ENCODE results near the gene UTP14A. TPM values are rescaled to one million over a fixed set of nuclear protein-coding genes. Genes with fewer than 3 reads are reported as not detected.
"Not testable (repeated sequence)": the region's sequence is repeated elsewhere in the genome, so short reads cannot be mapped to it uniquely, and the experiment has no call there.

Gene UTP14A, protein sequence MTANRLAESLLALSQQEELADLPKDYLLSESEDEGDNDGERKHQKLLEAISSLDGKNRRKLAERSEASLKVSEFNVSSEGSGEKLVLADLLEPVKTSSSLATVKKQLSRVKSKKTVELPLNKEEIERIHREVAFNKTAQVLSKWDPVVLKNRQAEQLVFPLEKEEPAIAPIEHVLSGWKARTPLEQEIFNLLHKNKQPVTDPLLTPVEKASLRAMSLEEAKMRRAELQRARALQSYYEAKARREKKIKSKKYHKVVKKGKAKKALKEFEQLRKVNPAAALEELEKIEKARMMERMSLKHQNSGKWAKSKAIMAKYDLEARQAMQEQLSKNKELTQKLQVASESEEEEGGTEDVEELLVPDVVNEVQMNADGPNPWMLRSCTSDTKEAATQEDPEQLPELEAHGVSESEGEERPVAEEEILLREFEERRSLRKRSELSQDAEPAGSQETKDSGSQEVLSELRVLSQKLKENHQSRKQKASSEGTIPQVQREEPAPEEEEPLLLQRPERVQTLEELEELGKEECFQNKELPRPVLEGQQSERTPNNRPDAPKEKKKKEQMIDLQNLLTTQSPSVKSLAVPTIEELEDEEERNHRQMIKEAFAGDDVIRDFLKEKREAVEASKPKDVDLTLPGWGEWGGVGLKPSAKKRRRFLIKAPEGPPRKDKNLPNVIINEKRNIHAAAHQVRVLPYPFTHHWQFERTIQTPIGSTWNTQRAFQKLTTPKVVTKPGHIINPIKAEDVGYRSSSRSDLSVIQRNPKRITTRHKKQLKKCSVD
- total RNA-seq = 12.4 and 13.5 TPM in 2 replicates

DNA sequence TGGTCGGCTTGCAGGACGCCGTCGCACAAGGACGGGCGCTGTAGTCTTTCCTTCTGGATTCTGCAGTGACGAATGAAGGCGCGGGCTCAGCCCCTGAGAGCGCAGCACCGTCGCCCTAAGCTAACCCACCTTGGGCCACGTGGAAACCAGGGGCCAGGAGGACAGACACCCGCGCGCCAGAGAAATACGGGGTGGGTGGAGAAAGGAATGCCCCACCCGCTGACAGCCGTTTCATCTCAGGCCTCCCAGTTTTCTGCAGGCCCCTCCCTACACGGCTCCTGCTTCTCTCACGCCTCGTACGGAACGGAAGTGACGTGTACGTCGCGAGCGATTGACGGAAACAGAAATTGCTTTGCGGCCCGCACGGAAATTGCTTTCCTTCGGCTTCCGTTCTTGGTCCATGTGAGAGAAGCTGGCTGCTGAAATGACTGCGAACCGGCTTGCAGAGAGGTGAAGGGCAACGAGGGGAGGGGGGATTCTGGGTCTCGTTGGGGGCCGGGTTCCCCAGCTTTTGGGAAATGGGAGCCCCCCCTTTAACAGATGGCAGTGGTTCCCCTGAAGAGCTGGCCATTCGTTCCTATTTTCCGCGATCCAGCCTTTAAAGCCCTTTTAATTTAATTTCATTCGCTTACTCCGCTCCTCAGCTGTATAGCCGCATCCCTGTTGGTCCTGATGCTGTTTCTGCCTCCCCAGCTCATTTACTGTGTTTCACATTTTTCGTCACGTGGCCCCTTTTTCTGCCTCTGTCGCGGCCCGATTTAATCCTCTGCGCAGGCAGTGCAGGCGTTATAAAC lies at the start of gene UTP14A:
TSS of gene UTP14A (plus strand) at position 378 of the 794 bp plus-strand sequence. CDS start at position 425, 47 bp downstream.
- peak; percentile 77 to 90 for DNase-seq (ENCODE audit: low read depth in 2 of 2)

DNA sequence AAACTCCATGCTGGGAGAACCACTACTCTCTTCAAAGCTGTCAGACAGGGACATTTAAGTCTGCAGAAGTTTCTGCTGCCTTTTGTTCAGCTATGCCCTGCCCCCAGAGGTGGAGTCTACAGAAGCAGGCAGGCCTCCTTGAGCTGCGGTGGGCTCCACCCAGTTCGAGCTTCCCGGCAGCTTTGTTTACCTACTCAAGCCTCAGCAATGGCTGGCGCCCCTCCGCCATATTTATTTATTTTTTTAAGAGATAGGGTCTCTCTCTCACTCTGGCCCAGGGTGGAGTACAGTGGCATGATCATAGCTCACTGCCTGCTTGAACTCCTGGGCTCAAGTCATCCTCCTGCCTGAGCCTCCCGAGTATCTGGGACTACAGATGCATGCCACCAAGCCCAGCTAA lies 46.8 kb upstream of the UTP14A start:
- not testable (repeated sequence) for DNase-seq (ENCODE audit: low read depth in 2 of 2)

DNA sequence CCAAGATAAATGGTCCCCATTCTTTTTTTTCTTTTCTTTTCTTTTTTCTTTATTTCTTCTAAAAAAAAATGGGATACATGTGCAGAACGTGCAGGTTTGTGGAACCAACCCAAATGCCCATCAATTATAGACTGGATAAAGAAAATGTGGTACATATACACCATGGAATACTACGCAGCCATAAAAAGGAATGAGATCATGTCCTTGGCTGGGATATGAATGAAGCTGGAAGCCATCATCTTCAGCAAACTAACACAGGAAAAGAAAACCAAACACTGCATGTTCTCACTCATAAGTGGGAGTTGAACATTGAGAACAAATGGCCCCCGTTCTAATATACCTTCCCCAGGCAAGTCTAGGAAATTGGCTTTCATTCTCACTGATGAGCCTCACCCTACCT lies 39.6 kb upstream of the UTP14A start:
- DNase-seq (ENCODE audit: low read depth in 2 of 2) = not testable (repeated sequence)

DNA sequence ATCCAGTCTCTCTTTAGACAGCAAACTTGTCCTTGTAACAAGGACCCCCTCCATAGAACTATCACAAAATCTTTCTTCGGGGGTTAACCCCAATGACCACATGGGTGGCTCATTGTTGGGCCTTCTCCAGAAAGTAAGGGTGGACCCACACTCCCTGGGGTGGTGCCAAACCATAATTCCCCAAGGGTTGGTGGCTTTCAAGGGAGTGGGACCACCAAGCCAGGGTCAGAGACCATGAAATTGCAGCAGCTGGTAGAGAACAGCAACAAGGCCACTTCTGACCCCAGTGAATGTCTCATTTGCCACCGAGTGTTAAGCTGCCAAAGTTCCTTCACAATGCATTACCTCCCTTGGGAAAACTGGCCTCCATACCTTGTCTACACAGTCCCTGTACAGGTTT lies 33.4 kb upstream of the UTP14A start:
- no peak for DNase-seq (ENCODE audit: low read depth in 2 of 2)

DNA sequence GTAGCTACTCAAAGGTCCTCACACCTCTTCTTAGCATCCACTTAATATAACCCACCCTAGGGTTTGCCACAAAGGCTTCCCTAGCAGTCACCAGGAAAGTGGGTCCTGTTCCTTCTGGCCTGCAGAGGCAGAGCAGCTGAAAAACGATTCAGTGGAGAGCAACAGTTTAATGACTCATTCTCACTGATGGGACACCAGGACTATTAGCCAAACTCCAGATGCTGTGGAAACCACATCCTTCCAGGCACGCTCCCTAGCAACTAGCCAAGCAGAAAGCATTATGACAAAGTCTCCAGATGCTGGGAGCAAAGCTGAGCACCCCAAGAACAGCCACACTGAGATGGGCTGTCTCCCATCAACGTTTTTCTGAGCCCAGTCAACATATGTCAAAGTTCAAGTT lies 30.3 kb upstream of the UTP14A start:
- peak in 1 of 2 donors; percentile 1 for DNase-seq (ENCODE audit: low read depth in 2 of 2)

DNA sequence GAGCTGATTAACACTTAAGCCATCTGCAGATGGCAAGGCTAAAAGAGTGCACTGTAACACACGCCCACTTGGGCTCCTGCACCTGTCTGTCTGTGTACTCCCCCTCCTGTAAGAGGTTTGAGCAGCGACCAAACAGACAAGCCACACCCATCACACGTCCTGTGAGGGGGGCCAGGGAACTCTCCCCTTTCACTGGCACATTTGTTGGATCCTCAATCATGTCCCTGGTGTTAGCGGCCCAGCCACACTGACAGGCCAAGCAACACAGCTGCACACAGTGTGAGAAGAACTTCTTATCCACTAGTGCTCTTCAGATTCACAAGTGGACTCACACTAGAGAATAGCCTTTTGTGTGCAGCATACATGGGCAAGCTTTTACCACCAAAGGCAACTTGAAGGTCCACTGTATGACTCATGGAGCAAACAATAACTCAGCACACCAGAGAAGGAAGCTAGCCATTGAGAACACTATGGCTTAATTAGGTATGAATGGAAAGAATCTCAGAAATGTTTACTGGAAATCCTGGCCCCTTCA lies 29.1 kb upstream of the UTP14A start:
- peak in 1 of 2 donors; percentile 44 for DNase-seq (ENCODE audit: low read depth in 2 of 2)

DNA sequence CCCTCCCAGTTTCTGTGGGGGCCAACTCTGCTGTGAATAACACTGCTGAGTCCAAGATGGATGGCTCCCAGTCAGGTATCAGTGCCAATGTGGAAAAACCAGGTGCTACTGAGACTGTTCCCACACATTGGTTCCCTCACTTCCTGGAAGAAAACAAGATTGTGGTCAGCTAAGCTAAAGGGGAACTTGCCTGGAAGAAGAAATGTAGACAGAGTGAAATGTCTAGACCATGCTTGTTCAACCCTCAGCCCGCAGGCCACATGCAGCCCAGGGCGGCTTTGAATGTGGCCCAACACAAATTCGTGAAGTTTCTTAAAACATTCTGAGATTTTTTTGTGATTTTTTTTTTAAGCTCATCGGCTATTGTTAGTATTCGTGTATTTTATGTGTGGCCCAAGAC lies 28.6 kb upstream of the UTP14A start:
- DNase-seq (ENCODE audit: low read depth in 2 of 2) = no peak

DNA sequence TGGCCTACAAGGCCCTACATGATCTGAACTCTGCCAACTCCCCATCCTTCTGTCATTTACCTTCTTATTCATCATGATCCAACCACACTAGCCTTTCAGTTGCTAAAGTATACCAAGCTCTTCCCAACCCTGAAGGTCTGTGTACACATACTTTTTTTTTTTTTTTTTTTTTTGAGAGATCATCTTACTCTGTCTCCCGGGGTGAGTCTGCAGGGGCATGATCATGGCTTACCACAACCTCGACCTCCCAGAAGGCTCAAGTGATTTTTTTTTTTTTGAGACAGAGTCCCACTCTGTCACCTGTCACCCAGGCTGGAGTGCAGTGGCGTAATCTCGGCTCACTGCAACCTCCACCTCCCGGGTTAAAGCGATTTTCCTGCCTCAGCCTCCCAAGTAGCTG lies 5.9 kb upstream of the UTP14A start:
- DNase-seq (ENCODE audit: low read depth in 2 of 2) = no peak

DNA sequence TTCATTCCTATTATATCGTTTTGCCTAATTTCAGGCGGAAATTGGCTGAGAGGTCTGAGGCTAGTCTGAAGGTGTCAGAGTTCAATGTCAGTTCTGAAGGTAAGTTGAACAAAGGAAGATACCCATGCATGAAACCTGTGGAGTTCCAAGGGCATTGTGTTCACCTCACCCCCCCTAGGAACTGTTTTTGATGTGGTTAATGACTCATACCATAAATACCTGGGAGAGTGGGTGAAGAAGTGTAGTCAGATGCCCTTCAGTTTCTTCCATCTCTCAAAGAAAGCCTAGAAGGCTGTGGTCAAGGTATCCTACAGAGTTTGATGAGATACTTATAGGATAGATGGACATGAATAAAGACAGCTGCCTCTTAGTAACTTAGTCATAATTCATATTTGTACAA lies 2.7 kb downstream of the UTP14A start:
- DNase-seq (ENCODE audit: low read depth in 2 of 2) = no peak

DNA sequence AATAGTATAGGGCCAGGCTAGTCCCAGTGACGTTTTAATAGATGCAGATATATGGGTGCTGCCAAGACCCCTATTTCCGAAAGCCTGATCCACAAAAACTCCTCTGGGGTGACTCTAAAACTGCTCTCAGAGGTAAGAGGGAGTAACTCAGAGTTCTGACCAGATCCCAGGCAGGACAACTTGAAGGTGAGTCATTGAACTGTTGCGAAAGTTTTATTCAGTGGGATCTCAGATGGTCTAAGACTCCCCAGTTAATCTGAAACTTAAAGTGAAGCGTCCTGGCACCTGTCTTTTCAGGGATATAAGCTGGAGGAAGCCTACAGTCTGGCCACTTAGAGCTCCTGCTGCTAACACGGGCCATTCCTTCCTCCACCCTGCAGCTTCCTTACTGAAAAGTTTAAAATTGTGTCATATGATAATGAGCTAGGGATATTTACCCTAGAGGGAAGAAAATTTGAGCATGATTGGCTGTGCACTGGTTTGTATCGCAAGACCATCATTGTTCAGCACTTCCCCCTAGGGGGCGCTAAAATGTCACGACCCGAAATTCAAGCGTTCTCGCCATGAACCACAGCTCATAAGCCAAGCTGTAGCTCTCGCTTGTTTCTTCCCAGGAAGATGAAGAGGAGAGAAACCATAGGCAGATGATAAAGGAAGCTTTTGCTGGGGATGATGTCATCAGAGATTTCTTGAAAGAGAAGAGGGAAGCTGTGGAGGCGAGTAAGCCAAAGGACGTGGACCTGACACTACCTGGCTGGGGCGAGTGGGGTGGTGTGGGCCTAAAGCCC lies 19.5 kb downstream of the UTP14A start:
- peak; percentile 58 to 77 for DNase-seq (ENCODE audit: low read depth in 2 of 2)

DNA sequence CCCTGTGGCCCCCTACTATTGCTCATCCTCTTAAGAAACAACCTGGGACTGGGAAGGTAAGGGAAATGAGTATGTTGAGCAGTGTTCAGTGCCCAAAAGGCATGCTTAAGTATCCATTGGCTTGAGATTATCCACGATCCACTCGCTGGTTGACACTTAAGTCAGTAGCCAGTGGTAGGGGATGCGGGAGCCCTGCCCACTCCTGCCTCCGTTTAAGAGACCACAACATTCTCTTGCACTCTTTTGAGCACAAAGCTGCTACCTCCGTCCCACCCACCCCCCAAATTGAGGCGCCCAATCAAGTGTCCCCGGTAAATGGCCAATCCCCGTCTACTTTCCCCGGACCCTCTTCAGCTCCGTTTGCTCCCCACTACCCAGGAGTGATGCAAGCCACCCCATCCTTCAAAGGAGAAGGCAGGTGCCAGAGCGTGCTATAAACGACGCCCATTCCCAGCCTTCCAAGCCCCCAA lies 25.0 kb downstream of the UTP14A start:
- DNase-seq (ENCODE audit: low read depth in 2 of 2) = peak in 1 of 2 donors; percentile 27

DNA sequence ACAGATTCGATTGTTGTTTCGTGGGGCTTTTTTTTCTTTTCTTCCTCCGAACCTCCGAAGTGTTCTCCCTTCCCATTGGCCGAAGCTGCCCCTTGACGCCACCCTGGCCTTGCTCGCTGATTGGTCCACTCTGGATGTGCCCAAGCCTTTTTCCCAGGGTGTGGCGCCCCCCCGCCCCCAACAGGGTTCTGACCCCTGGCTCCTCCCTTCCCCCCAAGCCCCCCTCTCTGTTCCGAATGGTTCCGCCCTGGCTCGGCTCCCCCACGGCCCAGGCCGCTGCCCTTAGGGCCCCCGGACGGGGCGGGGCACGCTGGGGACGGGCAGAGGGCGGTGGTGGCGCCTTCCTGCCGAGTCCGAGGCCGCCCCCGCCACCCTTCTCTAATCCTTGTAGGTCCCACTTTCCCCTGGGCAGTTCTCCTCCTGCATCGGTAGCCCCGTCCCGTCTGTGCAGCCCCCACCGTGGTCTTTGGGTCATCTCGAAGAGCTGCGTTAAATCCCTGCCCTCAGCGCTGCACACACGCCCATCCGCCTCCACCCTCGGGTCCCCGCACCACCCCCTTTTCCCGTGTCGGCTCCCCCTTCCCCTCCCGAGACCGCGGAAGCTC lies 25.5 kb downstream of the UTP14A start:
- DNase-seq (ENCODE audit: low read depth in 2 of 2) = peak; percentile 80 to 87

DNA sequence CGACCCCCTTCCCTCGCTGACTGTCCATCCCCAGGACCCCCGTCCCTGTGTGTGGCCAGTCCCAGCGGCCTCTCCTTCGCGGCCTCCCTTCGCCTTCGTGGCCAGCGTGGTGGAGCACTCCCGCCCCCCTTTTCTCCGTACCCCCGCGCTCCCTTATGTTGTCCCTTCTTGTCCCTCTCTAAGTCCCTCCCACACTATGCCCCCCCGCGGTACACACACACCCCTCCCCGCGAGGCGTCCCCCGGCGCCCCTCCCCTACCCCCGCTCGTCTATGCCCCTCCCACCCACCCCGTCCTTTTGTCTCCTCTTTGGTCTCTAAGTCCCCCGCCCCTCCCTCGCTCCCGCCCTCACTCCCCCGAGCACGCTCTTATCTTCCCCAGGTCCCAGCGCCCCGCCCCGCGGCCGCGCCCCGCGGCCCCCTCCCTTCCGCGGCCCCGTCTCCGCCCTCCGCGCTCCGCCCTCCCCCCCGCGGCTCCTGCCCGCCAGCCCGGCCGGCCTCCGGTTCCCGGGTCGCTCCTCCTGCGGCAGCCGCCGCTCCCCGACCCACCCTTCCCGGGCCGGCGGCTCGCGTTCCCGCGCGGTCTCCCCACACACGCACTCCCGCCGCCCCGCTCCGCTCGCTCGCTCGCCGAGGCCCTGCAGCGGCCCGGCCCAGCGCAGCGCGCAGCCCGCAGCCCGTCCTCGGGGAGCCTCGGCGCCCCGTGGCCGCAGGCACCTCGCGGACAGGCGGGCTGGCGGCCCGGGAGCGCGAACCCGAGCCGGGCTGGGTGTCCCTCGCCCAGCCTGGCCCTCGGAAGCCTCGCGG lies 26.3 kb downstream of the UTP14A start:
- DNase-seq (ENCODE audit: low read depth in 2 of 2) = peak; percentile 75 to 91

DNA sequence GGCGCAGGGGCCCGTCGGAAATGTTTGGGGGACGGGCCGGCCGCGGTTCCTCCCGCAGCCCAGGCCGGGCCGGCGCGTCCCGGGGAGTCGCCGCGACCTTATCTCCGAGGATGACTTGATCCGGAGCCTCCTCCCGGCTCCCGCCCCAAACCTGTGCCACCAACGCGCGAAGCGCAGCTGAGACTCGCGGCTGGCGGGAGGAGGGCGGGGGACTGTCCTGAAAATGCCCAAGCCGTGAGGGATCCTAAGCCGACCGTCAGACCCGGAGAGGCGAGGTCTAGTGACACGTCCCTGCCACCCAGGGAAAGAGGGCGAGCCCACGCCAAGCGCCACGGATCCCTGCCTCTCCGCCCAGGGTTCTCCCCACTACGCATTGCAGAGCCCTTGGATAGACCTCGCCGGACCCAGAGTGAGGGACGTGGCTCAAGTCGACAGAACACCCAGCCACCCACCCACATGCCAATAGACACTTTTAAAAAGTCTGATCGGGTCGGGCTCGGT lies 26.9 kb downstream of the UTP14A start:
- DNase-seq (ENCODE audit: low read depth in 2 of 2) = peak in 1 of 2 donors; percentile 12

DNA sequence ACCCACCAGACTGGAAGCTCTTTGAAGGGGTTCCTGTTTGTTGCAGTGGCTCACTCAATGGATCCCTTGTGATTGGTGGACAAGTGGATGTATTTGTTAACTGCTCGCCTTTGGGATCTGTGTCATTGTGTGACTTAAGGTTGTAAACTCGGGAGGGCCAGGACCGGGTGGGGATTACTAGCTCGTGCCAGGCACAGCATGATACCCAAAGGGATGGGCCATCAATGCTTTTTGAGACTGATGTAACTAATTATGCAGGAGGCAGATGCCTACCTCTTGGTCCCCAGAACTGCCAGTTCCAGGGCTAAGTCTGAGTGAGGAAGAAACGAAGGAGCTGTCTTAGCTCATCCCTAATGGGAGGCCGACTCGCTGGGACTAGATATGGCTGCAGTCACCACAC lies 27.7 kb downstream of the UTP14A start:
- no peak for DNase-seq (ENCODE audit: low read depth in 2 of 2)

DNA sequence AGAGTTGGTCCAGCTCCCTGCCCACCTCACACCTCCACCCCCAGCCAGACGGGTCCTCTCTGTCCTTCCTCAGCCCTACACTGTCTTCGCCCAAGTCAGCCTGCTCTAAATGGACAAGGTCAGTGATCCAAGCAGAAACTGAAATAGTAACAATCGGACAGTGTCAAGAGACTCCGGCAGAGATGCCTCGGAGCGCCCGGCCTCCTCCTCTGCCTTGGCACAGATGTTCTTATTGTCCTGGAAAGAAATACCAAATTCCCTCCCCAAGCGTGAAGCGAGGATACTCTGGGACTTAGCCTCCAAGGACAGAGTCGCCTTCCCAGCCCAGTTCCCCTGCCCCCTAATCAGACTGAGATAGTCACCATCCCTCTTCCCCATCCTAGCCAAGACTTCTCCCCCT lies 28.5 kb downstream of the UTP14A start:
- DNase-seq (ENCODE audit: low read depth in 2 of 2) = no peak

DNA sequence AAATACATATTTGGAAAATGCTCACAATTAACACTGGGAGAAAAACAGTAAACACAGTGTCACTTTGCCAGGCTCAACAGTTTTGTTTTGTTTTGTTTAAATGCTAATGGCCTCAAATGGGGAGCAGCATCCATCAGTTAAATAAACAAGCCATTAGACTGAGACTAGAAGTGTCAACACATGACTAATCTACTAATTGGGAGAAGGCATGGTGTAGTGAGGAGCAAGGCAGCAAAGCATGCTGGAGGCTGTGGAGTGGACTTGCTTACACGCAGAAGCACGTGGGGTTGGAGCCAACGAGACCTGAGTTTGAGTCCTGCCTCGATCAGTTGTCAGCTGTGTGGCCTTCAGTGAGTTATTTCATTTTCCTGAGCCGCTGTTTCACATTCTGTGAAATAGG lies 29.0 kb downstream of the UTP14A start:
- DNase-seq (ENCODE audit: low read depth in 2 of 2) = no peak

DNA sequence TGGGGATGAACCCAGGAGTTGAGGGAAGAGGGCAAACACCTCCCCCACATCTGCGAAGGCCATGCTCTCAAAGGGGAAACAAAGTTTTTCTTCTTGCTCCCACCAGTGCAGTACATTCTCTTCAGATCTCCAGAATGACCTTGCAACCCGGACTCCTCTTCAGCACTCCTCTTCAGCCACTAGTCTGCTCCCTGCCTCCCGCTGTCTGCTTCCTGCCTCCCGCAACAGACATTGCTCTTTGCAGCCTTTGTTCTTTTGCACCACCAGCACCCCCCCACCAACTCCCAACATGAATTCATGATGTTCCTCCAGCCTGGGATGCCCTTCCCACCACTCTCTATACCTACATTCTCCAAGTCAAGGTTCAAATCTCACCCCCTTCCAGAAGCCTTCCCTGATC lies 32.1 kb downstream of the UTP14A start:
- no peak for DNase-seq (ENCODE audit: low read depth in 2 of 2)

DNA sequence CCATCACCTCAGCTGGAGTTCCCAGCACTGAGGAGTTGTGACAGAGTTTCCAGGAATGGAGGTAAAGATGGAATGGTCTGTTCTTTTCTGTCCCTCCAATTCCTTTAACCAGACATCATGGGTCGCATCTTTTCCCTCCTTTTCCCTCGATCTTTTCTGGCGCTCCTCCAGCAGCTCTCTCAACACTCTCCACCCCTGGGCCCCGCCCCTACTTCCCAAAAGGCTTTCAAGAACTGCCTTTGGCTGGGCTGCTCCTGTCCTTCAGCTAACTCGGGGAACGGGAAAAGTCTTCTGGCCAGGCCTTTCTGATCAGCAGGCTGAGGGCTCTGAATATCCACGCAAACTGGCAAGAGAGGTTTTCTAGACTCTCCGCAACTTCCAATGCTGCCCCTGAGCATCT lies 34.0 kb downstream of the UTP14A start:
- DNase-seq (ENCODE audit: low read depth in 2 of 2) = no peak

All from dermis microvascular lymphatic vessel endothelial cell (primary cell).